K562 (cell line): ENCODE measurements around the gene PAEP. TPM values are rescaled to one million over a fixed set of nuclear protein-coding genes. Genes with fewer than 3 reads are reported as not detected.

Source experiments
- ATAC-seq: fragments of 200-7000 bp; cut with Tn5 transposase; 3 replicates; pipeline ENCODE4 v1.9.1; 2020; ENCODE audit warnings: moderate library complexity
- BruUV-seq: library from RNA; stranded (reverse); fragments of 400-500 nt; replicated peaks from 2 replicates; lab custom pipeline; 2021; lab: Mats Ljungman, UMichigan
- CTCF ChIA-PET: fragments of 300-600 bp; formaldehyde crosslinking; extraction: SDS; loops from one replicate; lab custom pipeline; 2021; ENCODE audit warnings: low intra/inter-chr PET ratio; lab: Yijun Ruan, JAX
- POLR2A ChIA-PET: fragments of 300-600, 350-650 bp; sonication (Branson Sonifier 250); formaldehyde crosslinking; extraction: SDS; loops from one replicate; lab custom pipeline; 2021; ENCODE audit warnings: antibody characterized with exemption, inconsistent platforms; lab: Yijun Ruan, JAX
- DNase-seq, 4 experiments: peaks; one replicate each; pipeline versions ENCODE4 v3.0.0 to v3.0.0-alpha.2; 2011 to 2018; ENCODE audit warnings: low spot score in 3 of 4, mixed read lengths in 3 of 4; ENCODE audit errors: extremely low read depth in 1 of 4
- FAIRE-seq: peaks from 2 replicates; lab custom pipeline; 2011; peaks lifted over from hg19 to GRCh38; lab: Jason Lieb, UNC
- H2AFZ ChIP-seq: 2 replicates; pipeline ENCODE4 v1.6.0; 2011; ENCODE audit warnings: low read depth, low read length, control low read depth, inconsistent platforms
- H3K27ac ChIP-seq: fragments of 200-600 bp; 3 replicates; pipeline ENCODE4 v1.8.0; 2011; ENCODE audit warnings: low read depth, mild to moderate bottlenecking, control low read depth, inconsistent platforms, low read length, moderate library complexity, mixed read lengths; ENCODE audit errors: extremely low read depth
- H3K27me3 ChIP-seq, 2 experiments: fragments of 300-600 bp in 1 of 2; 2 replicates in 1 of 2; 3 replicates in 1 of 2; pipeline versions ENCODE4 v1.6.0 to v1.8.0; 2011; ENCODE audit warnings: inconsistent platforms in 2 of 2, low read length in 2 of 2, mild to moderate bottlenecking in 1 of 2, mixed read lengths in 1 of 2, moderate library complexity in 1 of 2; ENCODE audit not compliant: control insufficient read depth in 2 of 2, insufficient read depth in 2 of 2
- H3K36me3 ChIP-seq: fragments of 300-600 bp; 3 replicates; pipeline ENCODE4 v1.8.0; 2011; ENCODE audit warnings: mild to moderate bottlenecking, low read length, inconsistent platforms; ENCODE audit not compliant: control insufficient read depth, insufficient read depth
- H3K4me1 ChIP-seq, 2 experiments: fragments of 200-600 bp in 1 of 2; replicated peaks in 1 of 2; 2 replicates in 1 of 2; 3 replicates in 1 of 2; pipeline versions ENCODE4 v1.5.1 to v1.8.0; 2011; ENCODE audit warnings: inconsistent platforms in 2 of 2, low read length in 2 of 2, mild to moderate bottlenecking in 1 of 2, mixed read lengths in 1 of 2, moderate library complexity in 1 of 2; ENCODE audit not compliant: control insufficient read depth in 2 of 2, insufficient read depth in 2 of 2
- H3K4me2 ChIP-seq: 2 replicates; pipeline ENCODE4 v1.6.1; 2011; ENCODE audit warnings: low read length, control low read depth, inconsistent platforms, mixed read lengths; ENCODE audit not compliant: insufficient read depth
- H3K4me3 ChIP-seq: fragments of 200-600 bp; sonication (generic), shearing (Covaris generic); 2 replicates; pipeline ENCODE4 v1.5.1; 2016; ENCODE audit warnings: control low read depth, inconsistent platforms
- H3K79me2 ChIP-seq: fragments of 200-600 bp; 3 replicates; pipeline ENCODE4 v1.8.0; 2011; ENCODE audit warnings: low read length, inconsistent platforms; ENCODE audit not compliant: control insufficient read depth, insufficient read depth
- H3K9ac ChIP-seq, 2 experiments: 2 replicates each; pipeline versions ENCODE4 v1.6.0 to v1.6.1; 2011; ENCODE audit warnings: low read depth in 2 of 2, low read length in 2 of 2, control low read depth in 1 of 2, inconsistent platforms in 1 of 2, mild to moderate bottlenecking in 1 of 2, mixed read lengths in 1 of 2; ENCODE audit not compliant: insufficient read depth in 1 of 2
- H3K9me1 ChIP-seq: one replicate; pipeline ENCODE4 v1.6.0; 2011; ENCODE audit warnings: inconsistent platforms, mild to moderate bottlenecking, low read length, moderate library complexity; ENCODE audit not compliant: control insufficient read depth, insufficient read depth
- H3K9me3 ChIP-seq: replicated peaks from 2 replicates; pipeline ENCODE4 v1.5.1; 2011; ENCODE audit warnings: low read depth, low read length, inconsistent platforms; ENCODE audit not compliant: control insufficient read depth, insufficient read depth
- H4K20me1 ChIP-seq: replicated peaks from 2 replicates; pipeline ENCODE4 v1.6.1; 2011; ENCODE audit warnings: low read length, inconsistent platforms, mixed read lengths; ENCODE audit not compliant: control insufficient read depth, insufficient read depth
- E2F3 ChIP-seq: fragments of 250-450 bp; sonication (Bioruptor Pico); IDR thresholded peaks from 2 replicates; pipeline ENCODE4 v1.4.0; 2020; ENCODE audit warnings: mild to moderate bottlenecking
- FOSL1 ChIP-seq: fragments of 200-800 bp; sonication (Bioruptor generic); conservative IDR thresholded peaks from 2 replicates; pipeline ENCODE4 v1.6.1; 2016; ENCODE audit warnings: missing genetic modification characterization, missing compliant biosample characterization
- FUS ChIP-seq: fragments of 200-400 bp; formaldehyde crosslinking; optimal IDR thresholded peaks from 2 replicates; pipeline ENCODE3; 2017; ENCODE audit warnings: low read depth, low read length
- POLR2H ChIP-seq: IDR thresholded peaks from 2 replicates; pipeline ENCODE4 v1.6.1; 2016; ENCODE audit warnings: missing genetic modification characterization, low read depth, mild to moderate bottlenecking, control low read depth, missing compliant biosample characterization, moderate library complexity
- SRSF3 ChIP-seq: fragments of 200-400 bp; formaldehyde crosslinking; IDR thresholded peaks from 2 replicates; pipeline ENCODE4 v1.6.1; 2016; ENCODE audit warnings: mild to moderate bottlenecking, low read length, moderate library complexity; ENCODE audit not compliant: insufficient read depth
- TAF1 ChIP-seq: IDR thresholded peaks from 2 replicates; pipeline ENCODE4 v1.6.1; 2011; ENCODE audit warnings: mild to moderate bottlenecking, low read length, moderate library complexity; ENCODE audit not compliant: insufficient read depth, control insufficient read depth, severe bottlenecking; ENCODE audit errors: extremely low read depth
- ZBTB26 ChIP-seq: fragments of 450-650 bp; formaldehyde crosslinking; IDR thresholded peaks from 2 replicates; pipeline ENCODE4 v1.4.0; 2022; ENCODE audit warnings: missing genetic modification characterization
- ZNF778 ChIP-seq: fragments of 450-650 bp; formaldehyde crosslinking; IDR thresholded peaks from 2 replicates; pipeline ENCODE4 v1.4.0; 2020; ENCODE audit warnings: mild to moderate bottlenecking, moderate library complexity
- WGBS: fragments of 100-300 bp; shearing (Covaris generic); methylation state at CpG from one replicate; pipeline ENCODE4 v1.1.6; 2016; ENCODE audit warnings: low coverage, mixed read lengths; ENCODE audit not compliant: insufficient coverage; ENCODE audit errors: missing lambda C conversion rate; 5-methylcytosine and 5-hydroxymethylcytosine counted together
- in situ Hi-C: fragments of 300-500 bp; cut with MboI; formaldehyde crosslinking; loops from 4 replicates; pipeline ENCODE4 v1.15.0; 2018; ENCODE audit warnings: inconsistent platforms, mixed read lengths
- intact Hi-C: fragments of 100-400 bp; cut with micrococcal nuclease; formaldehyde crosslinking; loops from 2 replicates; pipeline ENCODE4 v1.14.2; 2022
- polyA plus RNA-seq, 8 experiments: library from polyadenylated mRNA; depleted of rRNA in 4 of 8; stranded (reverse) in 5 of 8; unstranded in 3 of 8; fragments of >200 nt; fragmentation: Nextera tagmentation in 2 of 8; fragmentation: Illumina TruSeq in 1 of 8; extraction: Ambion mirVana in 2 of 8; extraction: Trizol in 1 of 8; gene quantifications; 2 replicates each; pipeline versions ENCODE4 v1.2.1 to v1.2.3, GENCODE V29; 2011 to 2014; ENCODE audit warnings: inconsistent platforms in 1 of 8, missing spikeins in 1 of 8
- total RNA-seq, 7 experiments: library from RNA; depleted of rRNA in 6 of 7; stranded (reverse); fragments of >200 nt in 6 of 7; fragmentation: Illumina TruSeq in 2 of 7; extraction: Trizol in 2 of 7; gene quantifications; 2 replicates each; pipeline versions ENCODE4 v1.2.1 to v1.2.3, GENCODE V29; 2011 to 2021; ENCODE audit warnings: low replicate concordance in 1 of 7

The PAEP gene
- total and polyA plus RNA-seq, 9 of the 15 experiments (the other 6 are each of a cell fraction or from before 2014, with no cell fraction given) = 0.22 to 4.5 (median 0.58) TPM

- H3K27me3 ChIP-seq = peaks cover 15 to 47% of the 10 kb centered on the region in 2 experiments; a peak in 4 of 5 replicates
- in situ Hi-C loops = no loop called here
- 0% methylated on average over 2 of the region's 2 CpGs for WGBS
These were observed 10.7 kb downstream of the PAEP start for GRCh38 chr9:135572233-135572632.

GRCh38 chr9:135573124-135573523 is 11.6 kb downstream of the PAEP start:
- Histone ChIP-seq H3K4me2 (no peak overlapping the region), H3K9ac (no peak overlapping the region), H2AFZ (no peak overlapping the region), H3K9me1 (no peaks in the 10 kb centered on the region), H3K4me1 (peaks cover 0 to 13% of the 10 kb centered on the region in 2 experiments; a peak in 1 of 5 replicates), H3K4me3 (no peak overlapping the region), H4K20me1 (no peaks in the 10 kb centered on the region), H3K79me2 (no peaks in the 10 kb centered on the region), H3K9me3 (no peaks in the 10 kb centered on the region), H3K36me3 (no peaks in the 10 kb centered on the region), H3K27ac (no peak overlapping the region), H3K27me3 (peaks cover 15 to 42% of the 10 kb centered on the region in 2 experiments; a peak in 4 of 5 replicates)
- WGBS = 0% methylated on average over 1 of the region's 1 CpG
- ChIA-PET POLR2A (no interaction called here), CTCF (no interaction called here)
- no TSS peak for BruUV-seq
- ATAC-seq = no peak
- no peak for DNase-seq
- intact Hi-C loops = no loop called here
- in situ Hi-C loops = no loop called here
- no peak for FAIRE-seq
- TF ChIP-seq FOSL1 (no peak), ZBTB26 (peak; percentile 17; the same call in 1 of the 2 replicates)
- TF ChIP-seq, all 486 proteins: peak for 1

More at GRCh38 chr9:135572233-135572632, 10.7 kb downstream of the PAEP start:
- Histone ChIP-seq H3K79me2 (no peaks in the 10 kb centered on the region), H3K9me1 (no peaks in the 10 kb centered on the region), H3K9me3 (no peaks in the 10 kb centered on the region), H3K4me2 (no peak overlapping the region), H3K27ac (no peak overlapping the region), H3K4me3 (no peak overlapping the region), H3K9ac (no peak overlapping the region), H3K36me3 (no peaks in the 10 kb centered on the region), H3K4me1 (peaks cover 0 to 13% of the 10 kb centered on the region in 2 experiments; a peak in 1 of 5 replicates), H4K20me1 (no peaks in the 10 kb centered on the region), H2AFZ (no peak overlapping the region)
- no peak for FAIRE-seq
- BruUV-seq = no TSS peak
- ChIA-PET POLR2A (no interaction called here), CTCF (no interaction called here)
- no peak for DNase-seq
- intact Hi-C loops = no loop called here
- no peak for ATAC-seq
- TF ChIP-seq E2F3 (CRISPR knock-in tag) = no peak
- no peak for TF ChIP-seq POLR2H (tag)
- no peak for TF ChIP-seq ZNF778 (CRISPR knock-in tag)
- no peak for TF ChIP-seq TAF1
- no peak for TF ChIP-seq SRSF3
- TF ChIP-seq FUS = no peak
- TF ChIP-seq, all 486 proteins: peak for 0
